ENCODE results near the gene RORB.

The RORB gene

DNA sequence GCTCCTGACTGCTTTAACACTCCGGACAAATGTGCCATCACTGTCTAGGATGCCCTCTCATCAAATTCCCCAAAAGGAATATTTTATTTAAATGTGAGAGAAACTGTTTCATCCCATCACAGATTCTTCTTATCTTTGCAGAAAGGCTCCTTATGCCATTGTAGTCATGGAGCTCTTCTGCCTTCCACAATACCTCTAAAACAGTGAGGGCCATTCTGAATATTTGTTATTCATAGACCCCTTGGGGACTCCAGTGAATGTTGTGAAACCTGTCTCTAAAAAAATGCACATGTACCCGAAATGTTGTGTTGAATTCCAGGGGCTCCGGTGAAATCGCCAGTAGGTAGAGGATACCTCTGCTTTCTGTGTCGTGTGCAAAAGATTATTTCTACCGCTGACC is 176.9 kb downstream of the RORB start:
- DNase-seq (ENCODE audit: low read depth) = no peak
- H3K4me3 ChIP-seq (replicated peaks; ENCODE audit: low read depth, low read length) = no peak overlapping the region
- TF ChIP-seq, protein P1, sequence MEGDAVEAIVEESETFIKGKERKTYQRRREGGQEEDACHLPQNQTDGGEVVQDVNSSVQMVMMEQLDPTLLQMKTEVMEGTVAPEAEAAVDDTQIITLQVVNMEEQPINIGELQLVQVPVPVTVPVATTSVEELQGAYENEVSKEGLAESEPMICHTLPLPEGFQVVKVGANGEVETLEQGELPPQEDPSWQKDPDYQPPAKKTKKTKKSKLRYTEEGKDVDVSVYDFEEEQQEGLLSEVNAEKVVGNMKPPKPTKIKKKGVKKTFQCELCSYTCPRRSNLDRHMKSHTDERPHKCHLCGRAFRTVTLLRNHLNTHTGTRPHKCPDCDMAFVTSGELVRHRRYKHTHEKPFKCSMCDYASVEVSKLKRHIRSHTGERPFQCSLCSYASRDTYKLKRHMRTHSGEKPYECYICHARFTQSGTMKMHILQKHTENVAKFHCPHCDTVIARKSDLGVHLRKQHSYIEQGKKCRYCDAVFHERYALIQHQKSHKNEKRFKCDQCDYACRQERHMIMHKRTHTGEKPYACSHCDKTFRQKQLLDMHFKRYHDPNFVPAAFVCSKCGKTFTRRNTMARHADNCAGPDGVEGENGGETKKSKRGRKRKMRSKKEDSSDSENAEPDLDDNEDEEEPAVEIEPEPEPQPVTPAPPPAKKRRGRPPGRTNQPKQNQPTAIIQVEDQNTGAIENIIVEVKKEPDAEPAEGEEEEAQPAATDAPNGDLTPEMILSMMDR (IDR thresholded peaks at IDR 0.05; ENCODE audit: low read length, missing control alignments) = no peak

DNA sequence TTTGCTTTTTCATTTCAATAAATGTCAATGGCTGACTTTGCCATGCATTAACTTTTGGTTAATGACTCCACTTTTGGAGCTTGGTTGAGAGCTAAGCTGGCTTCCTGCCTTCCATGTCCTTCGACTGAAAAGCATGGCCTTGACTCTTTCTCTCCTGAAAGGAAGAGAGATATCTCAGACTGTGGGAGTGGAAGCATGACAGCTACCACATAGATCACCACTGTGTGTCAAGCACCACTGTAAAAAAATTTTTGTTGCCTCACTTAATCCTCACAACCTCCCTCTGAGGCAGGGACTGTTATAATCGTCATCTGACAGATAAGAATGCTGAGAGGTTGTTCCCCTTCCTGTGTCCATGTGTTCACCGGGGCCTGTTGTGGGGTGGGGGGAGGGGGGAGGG is 184.8 kb downstream of the RORB start:
- no peak overlapping the region for H3K4me3 ChIP-seq (replicated peaks; ENCODE audit: low read depth, low read length)
- TF ChIP-seq, protein P1 (IDR thresholded peaks at IDR 0.05; ENCODE audit: low read length, missing control alignments) = no peak
- no peak for DNase-seq (ENCODE audit: low read depth)

DNA sequence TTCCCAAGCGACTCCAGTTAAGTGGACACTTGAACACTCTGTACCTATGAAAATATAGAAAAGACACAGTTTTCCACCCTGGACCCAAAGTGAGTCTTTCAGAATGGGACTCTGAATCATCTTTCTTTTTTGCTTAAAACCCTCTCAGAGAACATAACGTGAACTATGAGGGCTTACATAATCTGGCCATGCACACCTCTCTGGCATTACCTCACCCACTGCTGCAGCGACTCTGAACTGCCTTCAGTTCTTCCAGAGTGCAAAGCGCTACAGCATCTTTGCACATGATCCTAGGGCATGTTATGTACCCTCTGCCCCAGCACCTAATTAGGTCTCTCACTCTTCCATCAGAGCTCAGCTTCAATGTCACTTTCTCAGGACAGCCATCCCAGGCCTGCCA is 186.2 kb downstream of the RORB start:
- DNase-seq (ENCODE audit: low read depth) = no peak
- TF ChIP-seq, protein P1 (IDR thresholded peaks at IDR 0.05; ENCODE audit: low read length, missing control alignments) = no peak
- no peak overlapping the region for H3K4me3 ChIP-seq (replicated peaks; ENCODE audit: low read depth, low read length)

DNA sequence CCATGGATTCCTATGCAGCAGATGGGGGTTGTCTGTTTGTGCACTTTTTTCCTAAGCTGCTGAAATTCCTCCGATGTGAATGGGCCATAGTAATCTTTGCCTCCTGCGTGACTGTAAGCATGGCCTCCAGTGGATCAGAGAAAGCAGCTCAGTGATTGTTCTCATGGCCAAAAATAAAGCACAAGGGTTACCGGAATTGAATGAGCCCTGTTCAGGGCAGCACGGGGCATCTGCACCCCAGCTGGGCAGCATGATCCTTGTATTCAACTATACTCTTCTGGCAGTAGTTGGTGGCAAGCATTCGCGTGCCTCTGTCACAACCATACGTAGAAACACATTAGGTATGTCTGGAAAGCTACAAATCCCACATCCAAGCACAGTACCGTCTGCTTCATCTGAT is 193.9 kb downstream of the RORB start:
- DNase-seq (ENCODE audit: low read depth) = no peak
- TF ChIP-seq, protein P1 (IDR thresholded peaks at IDR 0.05; ENCODE audit: low read length, missing control alignments) = no peak
- H3K4me3 ChIP-seq (replicated peaks; ENCODE audit: low read depth, low read length) = no peak overlapping the region

DNA sequence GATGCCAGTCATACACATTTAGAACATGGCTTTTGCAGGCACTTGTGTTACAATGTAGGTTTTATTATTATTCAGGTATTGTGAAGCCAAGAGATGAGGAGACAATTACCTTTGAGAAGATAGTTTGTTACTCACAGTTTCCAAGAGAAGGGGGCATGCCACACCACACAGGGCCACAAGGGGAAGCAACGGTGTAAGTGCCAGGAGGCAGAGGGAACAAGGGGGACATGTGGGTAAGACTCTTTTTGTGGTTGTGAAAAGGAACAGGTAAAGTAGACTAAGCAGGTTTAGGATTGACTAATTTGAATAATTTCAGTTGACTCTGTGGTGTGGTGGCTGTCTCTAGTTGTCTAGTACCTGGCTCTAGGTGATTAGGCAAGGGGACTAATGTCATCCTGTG is 199.4 kb downstream of the RORB start:
- TF ChIP-seq, protein P1 (IDR thresholded peaks at IDR 0.05; ENCODE audit: low read length, missing control alignments) = no peak
- no peak for DNase-seq (ENCODE audit: low read depth)
- H3K4me3 ChIP-seq (replicated peaks; ENCODE audit: low read depth, low read length) = no peak overlapping the region

DNA sequence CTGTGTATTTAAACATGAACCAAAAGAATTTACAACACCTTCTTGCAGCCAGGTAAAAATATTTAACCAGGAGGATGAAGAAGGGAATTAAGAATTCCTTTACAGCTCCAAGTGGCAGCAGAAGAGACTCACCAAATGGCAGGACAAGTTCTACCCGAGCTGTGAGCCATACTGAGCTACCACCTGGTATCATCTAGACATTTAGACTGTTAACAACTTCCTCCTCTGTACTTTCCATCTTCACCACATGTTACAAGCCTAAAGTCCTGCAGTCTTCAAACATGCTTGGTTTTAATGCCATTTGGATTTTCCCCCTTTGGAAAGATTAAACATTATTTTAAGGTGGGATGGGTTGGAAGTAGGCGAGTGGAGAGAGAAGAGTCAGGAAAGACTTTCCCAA is 200.4 kb downstream of the RORB start:
- DNase-seq (ENCODE audit: low read depth) = no peak
- TF ChIP-seq, protein P1 (IDR thresholded peaks at IDR 0.05; ENCODE audit: low read length, missing control alignments) = no peak
- H3K4me3 ChIP-seq (replicated peaks; ENCODE audit: low read depth, low read length) = no peak overlapping the region

DNA sequence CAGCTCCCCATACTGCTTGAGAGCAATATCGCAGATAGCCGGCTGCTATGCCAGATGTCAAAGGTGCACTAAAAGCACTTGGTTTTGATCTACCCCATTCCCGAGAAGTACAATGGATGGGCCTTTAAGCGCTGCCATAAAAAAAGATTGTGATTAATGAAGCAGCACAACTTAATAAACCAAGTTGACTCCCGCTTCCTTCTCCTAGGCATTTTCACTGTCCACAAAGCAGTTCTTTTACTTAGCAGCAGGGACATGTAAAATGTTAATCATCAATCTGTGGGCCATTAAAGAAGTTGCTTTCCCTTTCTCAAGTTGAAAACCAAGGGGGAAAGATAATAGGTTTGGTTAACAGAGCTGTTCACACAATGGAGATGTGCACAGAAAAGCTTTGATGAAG is 214.2 kb downstream of the RORB start:
- TF ChIP-seq, protein P1 (IDR thresholded peaks at IDR 0.05; ENCODE audit: low read length, missing control alignments) = no peak
- DNase-seq (ENCODE audit: low read depth) = no peak
- no peak overlapping the region for H3K4me3 ChIP-seq (replicated peaks; ENCODE audit: low read depth, low read length)

Data from fibroblast of pulmonary artery (primary cell).